ENCODE measurements around the gene XRCC6. TPM values are rescaled to one million over a fixed set of nuclear protein-coding genes. Genes with fewer than 3 reads are reported as not detected.

XRCC6 gene
- total and polyA plus RNA-seq, 2 of the 13 experiments (the other 11 are each of a cell fraction or from before 2014, with no cell fraction given): 124 to 625 TPM

GRCh38 chr22:41621099-41621910 lies at the start of gene XRCC6 (continued):
- TF ChIP-seq ETV5 (CRISPR knock-in tag; IDR thresholded peaks at IDR 0.05; ENCODE audit: borderline replicate concordance): no peak; the same call in none of the 2 replicates
- peak; percentile 70 for TF ChIP-seq TMF1 (CRISPR knock-in tag; IDR thresholded peaks at IDR 0.05; ENCODE audit: low read depth)
- no peak for TF ChIP-seq ZBTB49 (CRISPR knock-in tag; IDR thresholded peaks at IDR 0.05; ENCODE audit: borderline replicate concordance)
- TF ChIP-seq SP1 (IDR thresholded peaks at IDR 0.05): no peak
- peak; percentile 82 for TF ChIP-seq SP1 (CRISPR knock-in tag; IDR thresholded peaks at IDR 0.05)
- TF ChIP-seq, protein P1, sequence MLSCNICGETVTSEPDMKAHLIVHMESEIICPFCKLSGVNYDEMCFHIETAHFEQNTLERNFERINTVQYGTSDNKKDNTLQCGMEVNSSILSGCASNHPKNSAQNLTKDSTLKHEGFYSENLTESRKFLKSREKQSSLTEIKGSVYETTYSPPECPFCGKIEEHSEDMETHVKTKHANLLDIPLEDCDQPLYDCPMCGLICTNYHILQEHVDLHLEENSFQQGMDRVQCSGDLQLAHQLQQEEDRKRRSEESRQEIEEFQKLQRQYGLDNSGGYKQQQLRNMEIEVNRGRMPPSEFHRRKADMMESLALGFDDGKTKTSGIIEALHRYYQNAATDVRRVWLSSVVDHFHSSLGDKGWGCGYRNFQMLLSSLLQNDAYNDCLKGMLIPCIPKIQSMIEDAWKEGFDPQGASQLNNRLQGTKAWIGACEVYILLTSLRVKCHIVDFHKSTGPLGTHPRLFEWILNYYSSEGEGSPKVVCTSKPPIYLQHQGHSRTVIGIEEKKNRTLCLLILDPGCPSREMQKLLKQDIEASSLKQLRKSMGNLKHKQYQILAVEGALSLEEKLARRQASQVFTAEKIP (CRISPR knock-in tag; IDR thresholded peaks at IDR 0.05; ENCODE audit: borderline replicate concordance): no peak
- no peak for TF ChIP-seq TFE3 (CRISPR knock-in tag; IDR thresholded peaks at IDR 0.05)
- TF ChIP-seq, protein P2, sequence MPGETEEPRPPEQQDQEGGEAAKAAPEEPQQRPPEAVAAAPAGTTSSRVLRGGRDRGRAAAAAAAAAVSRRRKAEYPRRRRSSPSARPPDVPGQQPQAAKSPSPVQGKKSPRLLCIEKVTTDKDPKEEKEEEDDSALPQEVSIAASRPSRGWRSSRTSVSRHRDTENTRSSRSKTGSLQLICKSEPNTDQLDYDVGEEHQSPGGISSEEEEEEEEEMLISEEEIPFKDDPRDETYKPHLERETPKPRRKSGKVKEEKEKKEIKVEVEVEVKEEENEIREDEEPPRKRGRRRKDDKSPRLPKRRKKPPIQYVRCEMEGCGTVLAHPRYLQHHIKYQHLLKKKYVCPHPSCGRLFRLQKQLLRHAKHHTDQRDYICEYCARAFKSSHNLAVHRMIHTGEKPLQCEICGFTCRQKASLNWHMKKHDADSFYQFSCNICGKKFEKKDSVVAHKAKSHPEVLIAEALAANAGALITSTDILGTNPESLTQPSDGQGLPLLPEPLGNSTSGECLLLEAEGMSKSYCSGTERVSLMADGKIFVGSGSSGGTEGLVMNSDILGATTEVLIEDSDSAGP (CRISPR knock-in tag; IDR thresholded peaks at IDR 0.05; ENCODE audit: borderline replicate concordance): peak; percentile 91; the same call in 1 of the 2 replicates
- TF ChIP-seq STAT5B (CRISPR knock-in tag; IDR thresholded peaks at IDR 0.05): no peak
- no peak for TF ChIP-seq ZBTB43 (CRISPR knock-in tag; conservative IDR thresholded peaks at IDR 0.05)
- TF ChIP-seq NFE2 (CRISPR knock-in tag; IDR thresholded peaks at IDR 0.05): no peak
- TF ChIP-seq, protein P3, sequence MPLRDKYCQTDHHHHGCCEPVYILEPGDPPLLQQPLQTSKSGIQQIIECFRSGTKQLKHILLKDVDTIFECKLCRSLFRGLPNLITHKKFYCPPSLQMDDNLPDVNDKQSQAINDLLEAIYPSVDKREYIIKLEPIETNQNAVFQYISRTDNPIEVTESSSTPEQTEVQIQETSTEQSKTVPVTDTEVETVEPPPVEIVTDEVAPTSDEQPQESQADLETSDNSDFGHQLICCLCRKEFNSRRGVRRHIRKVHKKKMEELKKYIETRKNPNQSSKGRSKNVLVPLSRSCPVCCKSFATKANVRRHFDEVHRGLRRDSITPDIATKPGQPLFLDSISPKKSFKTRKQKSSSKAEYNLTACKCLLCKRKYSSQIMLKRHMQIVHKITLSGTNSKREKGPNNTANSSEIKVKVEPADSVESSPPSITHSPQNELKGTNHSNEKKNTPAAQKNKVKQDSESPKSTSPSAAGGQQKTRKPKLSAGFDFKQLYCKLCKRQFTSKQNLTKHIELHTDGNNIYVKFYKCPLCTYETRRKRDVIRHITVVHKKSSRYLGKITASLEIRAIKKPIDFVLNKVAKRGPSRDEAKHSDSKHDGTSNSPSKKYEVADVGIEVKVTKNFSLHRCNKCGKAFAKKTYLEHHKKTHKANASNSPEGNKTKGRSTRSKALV (CRISPR knock-in tag; IDR thresholded peaks at IDR 0.05): no peak
- peak; percentile 88 to 93 for TF ChIP-seq POLR2A (IDR thresholded peaks at IDR 0.05; ENCODE audit: insufficient read depth in 1 of 2, low read depth in 2 of 2, low read length in 2 of 2)
- TF ChIP-seq ZNF512B (CRISPR knock-in tag; IDR thresholded peaks at IDR 0.05; ENCODE audit: borderline replicate concordance): no peak
- no peak for TF ChIP-seq TCF7 (IDR thresholded peaks at IDR 0.05; ENCODE audit: low read depth)
